GM18909 (cell line): Measurements from ENCODE around the gene IL36G.
"Not testable (repeated sequence)": the region's sequence is repeated elsewhere in the genome, so short reads cannot be mapped to it uniquely, and the experiment has no call there.

ENCODE experiments used
- ATAC-seq: cut with Tn5 transposase; IDR thresholded peaks from one replicate; pipeline ENCODE4 v1.9.1; 2021; ENCODE audit warnings: mild to moderate bottlenecking; ENCODE audit not compliant: unreplicated experiment, poor library complexity

Gene IL36G

DNA sequence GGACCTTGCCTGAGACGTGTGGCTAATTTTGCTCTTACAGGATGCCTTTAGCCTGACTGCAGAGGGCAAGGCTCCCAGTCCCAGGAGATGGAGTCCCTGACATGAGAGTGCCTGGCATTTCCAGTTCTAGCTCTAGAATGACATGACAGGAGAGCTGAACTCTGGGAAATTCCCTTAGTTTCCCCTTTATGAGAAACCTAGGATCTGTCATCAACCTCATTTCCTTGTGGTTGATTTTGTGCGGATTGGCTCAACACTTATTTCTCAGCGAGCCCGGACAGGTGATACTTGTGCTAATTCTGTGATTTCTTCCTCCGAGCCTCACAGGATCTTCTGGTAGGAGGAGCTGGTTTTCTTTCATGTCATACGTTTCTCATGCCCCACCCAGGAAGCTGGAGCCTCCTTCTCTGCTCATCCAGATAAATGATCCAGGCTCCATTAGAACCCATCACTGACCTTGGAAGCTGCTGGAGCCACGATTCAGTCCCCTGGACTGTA lies at the start of gene IL36G:
IL36G (plus strand) TSS at position 448 of the 498 bp plus-strand sequence. CDS start 633 bp downstream, outside the sequence.
- ATAC-seq = no peak

DNA sequence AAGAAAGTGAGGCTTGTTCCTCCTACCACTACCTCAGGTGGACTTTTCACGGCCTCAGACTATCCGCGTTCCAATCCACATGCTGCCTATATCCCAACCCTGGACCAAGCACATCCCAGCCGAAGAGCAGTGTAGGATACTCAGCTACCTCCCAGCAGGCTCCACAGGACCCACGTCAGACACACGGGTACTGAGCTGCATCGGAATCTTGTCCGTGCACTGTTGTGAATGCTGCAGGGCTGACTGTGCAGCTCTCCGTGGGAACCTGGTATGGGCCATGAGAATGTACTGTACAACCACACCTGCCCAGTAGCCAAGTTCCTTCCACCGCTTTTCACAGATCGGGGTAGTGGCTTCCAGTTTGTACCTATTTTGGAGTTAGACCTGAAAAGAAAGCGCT lies 44.5 kb upstream of the IL36G start:
- ATAC-seq = no peak

DNA sequence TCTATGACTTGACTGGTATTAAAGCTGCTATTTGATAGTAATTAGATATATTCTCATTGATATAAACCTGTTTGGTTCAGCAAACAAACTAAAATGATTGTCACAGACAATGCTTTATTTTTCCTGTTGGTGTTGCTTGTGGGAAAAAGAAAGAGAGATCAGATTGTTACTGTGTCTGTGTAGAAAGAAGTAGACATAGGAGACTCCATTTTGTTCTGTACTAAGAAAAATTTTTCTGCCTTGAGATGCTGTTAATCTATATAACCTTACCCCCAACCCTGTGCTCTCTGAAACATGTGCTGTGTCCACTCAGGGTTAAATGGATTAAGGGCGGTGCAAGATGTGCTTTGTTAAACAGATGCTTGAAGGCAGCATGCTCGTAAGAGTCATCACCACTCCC lies 43.7 kb upstream of the IL36G start:
- ATAC-seq = not testable (repeated sequence)

DNA sequence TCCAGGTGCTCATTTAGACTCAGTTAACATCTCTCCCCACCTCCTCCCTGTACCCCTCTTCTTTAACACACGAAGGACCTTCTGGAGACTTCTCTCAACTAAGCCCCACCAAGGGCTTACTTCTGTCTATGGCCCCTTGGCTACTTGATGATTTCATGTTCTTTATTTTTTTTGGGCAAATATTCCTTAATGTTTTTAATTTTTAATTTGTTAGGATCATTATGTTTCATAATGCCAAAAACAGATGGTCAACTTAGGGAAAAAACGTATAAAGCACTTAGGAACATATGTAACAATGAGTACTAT lies 40.9 kb upstream of the IL36G start:
- no peak for ATAC-seq

DNA sequence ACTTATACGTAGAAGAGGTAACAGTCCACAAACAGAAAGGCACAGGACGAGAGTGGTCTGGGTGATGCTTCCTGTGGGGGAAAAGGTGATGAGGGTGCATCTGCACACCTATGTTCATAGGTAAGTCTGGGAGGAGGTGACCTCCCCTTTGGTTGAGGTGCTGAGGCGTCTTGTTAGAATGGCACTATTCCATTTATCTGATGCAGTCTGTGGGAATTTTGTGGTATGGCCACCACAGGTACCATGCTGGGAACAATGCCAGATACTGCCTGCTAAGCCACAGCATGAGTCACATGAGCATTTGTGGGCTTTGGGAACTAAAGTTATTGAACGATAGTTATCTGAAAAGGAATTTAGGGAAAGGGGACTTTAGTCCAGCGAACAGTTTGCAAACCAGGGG lies 38.9 kb upstream of the IL36G start:
- no peak for ATAC-seq

DNA sequence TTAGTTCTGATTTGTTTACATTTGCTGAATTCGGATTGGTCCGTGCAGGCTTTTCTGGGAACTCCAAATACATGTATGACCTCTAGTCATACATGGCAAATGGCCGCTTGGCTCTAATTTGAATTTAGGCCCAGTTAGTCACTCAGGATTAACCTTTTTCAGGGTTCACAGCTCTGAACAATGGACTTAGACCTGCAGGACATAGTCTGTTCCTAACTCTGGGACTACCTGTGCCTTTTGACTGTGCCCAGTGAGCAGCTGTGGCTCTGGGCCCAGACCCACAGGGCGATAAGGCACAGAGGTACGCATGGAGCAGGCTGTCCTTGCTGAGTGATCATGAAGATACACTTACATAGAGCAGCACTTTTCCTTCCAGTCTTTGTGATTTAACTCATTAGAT lies 38.4 kb upstream of the IL36G start:
- ATAC-seq = no peak

DNA sequence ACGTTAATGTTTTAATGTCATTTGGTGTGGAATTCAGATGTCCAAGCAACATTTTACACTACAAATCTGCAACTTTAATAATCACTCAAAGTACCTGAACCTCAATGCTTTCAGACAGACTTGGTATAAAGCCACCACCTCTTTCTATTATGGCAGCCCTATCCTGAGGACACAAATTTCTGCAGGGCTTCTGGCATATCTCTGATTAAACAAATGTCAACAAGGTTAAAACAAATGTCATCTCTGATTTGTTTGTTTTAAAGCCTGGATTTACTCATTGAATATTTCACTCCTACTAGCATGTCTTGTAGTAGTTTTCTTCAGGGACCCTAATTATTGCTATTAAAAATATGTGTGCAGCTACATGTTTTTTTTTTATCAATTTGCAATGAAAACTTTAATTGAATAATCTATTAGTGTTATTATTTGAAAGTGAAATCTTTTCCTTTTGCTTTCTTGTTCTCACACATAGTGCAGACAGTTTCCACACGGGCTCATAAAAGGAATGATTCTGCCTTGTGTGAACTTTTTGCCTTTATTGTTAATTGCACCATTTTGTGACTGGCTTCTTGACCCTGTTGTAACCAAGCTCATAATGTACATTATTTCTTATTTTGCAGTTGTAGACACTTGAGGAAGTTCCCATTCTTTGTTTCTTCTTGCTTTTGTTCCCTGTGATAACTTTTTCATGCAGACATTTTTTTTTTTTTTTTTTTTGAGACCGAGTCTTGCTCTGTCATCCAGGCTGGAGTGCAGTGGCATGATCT lies 36.8 kb upstream of the IL36G start:
- ATAC-seq = no peak

DNA sequence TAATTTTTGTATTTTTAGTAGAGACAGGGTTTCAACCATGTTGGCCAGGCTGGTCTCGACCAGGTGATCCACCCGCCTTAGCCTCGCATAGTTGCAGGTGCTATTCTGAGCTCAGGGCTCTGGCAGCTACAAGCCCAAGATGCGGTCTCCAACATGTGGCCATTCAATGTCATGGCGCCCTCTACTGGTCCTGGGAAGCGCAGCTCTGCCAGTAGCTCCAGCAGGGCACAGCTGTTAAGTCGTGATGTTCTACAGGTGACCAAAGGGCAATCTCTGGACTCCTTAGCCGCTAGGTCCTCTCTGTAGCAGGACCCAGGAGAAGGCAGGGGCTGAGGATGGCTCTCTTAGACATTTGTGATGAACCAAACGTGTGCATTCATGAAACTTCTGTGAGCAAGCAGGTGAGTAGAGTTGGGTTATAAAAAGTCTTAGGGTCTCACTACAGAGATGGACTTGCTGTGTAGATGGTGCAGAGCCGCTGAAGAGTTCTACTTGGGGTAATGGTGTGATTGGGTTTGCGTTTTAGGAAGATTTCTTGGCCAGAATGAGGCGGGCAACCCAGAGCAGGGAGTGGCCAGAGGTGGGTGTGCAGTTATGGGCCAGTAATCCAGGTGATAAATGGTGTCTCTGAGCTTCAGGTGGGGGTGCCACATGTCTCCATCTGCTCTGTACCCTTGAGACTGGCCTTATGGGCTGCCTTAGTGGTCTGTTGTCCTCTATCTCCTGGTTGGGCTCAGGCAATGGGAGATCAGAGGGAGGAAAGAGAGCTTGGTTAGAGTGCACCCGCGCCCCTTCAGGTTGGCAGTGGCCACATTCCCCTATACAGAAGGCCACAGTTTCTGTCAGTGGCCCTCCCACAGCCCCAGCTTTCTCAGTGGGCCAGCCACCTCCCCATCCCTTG lies 35.8 kb upstream of the IL36G start:
- ATAC-seq = peak; percentile 84

DNA sequence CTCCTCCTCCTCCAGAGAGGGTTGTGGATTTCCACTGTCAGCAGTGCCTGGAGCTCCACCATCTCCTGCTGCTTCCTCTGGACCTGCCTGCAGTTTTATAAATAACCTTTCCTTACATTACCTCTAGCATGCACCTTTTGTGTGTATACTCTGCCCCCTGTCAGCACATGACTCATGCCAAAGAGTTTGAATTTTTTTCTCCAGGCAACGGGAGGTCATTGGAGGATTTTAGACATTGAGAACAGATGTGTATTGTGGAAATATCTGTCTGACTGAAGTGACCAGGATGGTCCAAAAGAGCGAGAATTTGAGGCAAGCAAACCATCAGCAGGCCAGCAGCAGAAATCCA lies 35.2 kb upstream of the IL36G start:
- ATAC-seq = no peak

DNA sequence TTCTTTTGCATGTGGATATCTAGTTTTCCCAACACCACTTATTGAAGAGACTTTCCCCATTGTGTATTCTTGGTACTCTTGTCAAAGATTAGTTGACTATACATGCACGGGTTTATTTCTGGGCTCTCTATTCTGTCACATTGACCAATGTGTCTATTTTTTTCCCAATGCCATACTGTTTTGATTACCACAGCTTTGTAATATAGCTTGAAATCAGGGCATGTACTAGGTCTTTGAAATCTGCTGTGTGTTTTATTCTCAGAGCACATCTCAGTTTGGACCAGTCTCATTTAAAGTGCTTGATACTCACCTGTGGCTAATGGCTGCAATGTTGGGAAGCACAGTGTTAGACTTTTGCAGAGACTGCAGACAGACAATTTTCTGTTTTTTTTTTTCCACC lies 32.8 kb upstream of the IL36G start:
- ATAC-seq = no peak

DNA sequence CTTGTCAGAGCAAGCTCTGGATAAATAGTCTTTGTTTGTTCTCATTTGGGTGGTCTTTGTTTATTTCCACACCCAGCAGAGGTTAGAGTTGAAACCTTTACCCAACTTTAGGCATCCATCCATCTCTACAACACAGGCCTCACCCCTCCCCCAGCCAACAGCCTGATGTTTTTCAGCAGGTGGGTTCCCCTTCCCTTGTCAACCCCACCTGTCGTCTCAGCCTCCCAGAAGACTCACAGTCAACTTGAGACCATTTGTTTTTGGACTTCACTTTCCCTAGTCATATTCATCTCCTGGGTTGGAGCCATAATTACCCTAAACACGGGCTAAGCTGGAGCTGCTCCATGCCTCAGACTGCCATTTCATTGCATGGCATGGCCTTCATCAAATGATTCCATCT lies 31.7 kb upstream of the IL36G start:
- ATAC-seq = no peak

DNA sequence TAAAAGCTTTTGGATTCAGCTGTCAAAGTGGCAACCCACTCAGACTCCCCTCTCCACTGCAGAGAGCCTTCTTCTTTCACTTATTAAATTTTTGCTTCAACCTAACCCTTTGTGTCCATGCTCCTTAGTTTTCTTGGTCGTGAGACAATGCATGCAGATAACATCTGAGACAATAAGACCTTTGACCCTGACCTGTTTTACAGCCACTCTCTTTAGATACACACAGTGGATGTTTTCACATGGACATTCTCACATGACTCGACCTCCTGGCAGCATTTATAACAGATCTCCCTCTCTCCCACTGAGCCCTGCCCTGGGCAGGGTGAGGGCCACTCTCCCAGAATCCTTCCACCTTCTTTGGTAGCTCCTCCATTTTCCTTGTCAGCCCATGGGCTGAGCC lies 30.4 kb upstream of the IL36G start:
- ATAC-seq = no peak

DNA sequence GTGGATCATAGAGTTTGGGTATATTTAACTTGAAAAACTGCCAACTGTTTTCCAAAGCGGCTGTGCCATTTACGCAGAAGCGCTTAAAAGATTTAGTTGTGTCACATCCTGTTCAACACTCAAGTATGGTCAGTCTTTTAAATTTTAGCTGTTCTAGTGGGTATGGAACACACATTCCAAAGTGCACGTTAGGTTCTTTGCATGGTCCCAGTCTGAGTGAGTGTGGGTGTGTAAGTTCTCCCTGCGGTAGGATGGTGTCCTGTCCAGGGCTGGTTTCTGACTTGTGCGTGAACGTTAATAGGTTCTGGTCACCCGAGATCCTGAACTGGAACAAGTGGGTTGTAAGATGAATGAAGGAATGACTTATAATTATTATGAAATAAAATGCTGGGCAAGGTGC lies 28.4 kb upstream of the IL36G start:
- no peak for ATAC-seq

DNA sequence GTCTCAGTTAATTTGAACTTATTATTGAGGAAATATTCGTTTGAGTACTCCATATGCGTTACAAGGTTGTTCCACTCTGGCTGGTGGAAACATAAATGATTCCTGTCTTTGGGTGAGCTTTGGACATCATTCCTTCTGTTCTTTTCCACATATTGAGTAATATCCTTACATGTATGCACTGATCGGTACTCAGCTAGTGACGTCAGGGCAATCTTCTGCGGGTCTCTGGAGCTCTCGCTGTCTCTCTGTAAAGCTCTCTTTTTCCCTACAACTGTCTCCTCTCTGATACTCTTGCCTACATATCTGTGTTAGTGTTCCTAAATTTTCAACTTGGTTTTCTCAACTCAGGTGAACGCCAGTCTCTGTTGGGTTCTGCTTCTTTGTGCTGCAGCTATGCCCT lies 23.4 kb upstream of the IL36G start:
- ATAC-seq = no peak

DNA sequence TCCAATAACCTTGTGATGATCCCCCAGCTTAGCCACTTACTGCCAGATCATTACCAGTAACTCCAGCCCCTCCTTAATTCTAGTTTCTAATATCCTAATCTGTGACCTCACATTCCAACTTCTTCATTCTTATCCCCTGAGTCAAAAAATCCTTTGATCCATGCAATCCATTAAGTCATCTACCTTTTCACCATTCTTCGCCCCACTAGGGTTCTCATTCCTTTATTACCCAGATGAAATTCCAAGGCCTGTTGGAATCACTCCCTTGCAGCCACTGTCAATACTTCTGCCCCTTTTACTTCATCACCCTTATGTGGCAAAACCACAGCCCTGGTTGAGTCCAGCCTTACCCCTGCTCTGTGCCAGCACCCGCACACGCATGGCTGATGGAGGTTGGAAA lies 20.3 kb upstream of the IL36G start:
- ATAC-seq = no peak

DNA sequence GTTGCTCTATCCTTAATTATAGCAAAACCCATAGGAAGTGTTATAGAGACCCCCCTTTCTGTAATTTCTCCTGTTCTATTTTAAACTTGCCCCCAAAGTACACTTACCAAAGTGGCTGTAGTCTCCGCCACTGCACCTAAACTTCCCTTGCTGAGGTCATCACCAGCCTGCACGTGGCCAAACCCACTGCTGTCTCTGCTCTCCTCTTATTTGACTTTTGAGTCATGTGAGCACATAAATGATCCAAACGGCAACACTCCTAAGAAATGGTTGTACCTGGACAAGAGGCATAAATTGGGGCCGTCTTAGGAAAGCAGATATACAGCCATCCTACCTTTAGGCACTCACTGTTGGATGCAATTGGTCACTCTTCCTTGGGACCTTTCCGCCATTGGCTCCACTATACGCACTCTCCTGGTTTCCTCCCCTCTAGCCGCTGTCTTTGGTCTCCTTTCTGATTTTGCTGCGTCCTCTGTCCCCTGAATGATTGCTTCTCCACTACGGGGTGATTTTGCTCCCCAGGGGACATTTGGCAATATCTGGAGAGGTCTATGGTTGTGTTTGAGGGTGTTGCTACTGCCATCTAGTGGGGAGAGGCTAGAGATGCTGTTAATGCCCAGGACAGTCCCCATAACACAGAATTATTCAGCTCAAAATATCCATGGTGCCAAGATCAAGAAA lies 19.2 kb upstream of the IL36G start:
- ATAC-seq = no peak

DNA sequence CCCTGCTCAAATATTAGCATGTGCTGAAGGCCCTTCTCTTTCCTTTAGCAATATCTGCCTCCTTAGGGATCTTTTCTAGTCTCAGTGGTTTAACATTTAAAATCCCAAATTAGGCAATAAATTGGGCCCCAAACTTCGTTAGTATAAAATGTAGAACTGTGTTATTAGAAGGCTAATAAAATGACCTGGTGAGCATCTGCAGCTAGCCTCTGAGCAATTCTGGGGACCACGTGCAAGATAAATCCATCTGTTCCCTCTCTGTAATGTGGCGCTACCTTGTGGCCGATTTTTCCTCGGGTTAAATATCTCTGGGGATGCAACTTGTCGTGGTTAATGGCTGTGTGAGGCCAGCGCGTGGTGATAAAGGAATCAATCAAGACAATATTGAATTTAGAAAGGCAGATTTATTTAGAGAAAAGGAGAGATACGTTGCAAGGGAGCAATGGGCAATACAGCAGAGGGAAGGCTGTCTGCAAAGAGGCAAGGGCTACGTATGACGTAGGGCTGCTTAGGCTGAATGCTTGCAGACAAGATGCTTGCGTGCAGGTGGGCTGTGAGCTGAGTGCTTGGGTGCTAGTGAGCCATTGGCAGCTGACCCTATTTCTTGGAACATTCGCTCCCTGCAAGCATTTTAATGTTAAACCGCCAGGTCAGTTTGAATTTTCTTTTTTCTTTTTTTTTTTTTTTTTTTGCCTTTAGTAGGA lies 18.5 kb upstream of the IL36G start:
- ATAC-seq = no peak

DNA sequence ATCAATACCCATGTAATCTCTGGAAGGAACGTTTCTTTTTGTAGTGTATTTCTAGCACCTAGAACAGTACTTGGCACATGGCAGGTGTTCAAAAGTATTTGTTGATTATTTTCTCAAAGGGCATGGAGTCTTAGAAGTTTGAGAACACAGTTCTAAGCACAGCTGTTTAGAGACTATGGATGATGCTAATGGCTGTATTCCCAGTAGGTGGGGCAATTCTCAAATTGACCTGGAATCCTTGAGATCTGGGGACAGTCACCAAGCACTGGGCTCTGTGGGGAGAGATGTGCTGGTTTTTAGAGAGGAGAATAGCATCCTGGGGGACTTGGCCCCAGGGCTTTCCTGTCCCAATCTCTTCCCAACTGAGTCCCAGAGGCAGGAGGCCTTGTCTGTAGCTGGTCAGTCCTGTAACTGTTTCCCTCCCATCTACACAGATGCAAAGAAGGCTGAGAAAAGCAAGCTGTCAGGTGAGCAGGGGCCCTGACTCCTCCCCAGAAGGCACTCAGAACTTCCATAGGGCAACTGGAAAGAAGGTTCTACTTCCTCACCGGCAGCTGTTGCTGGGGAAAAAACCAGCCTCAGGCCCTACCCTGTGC lies 17.5 kb upstream of the IL36G start:
- no peak for ATAC-seq

DNA sequence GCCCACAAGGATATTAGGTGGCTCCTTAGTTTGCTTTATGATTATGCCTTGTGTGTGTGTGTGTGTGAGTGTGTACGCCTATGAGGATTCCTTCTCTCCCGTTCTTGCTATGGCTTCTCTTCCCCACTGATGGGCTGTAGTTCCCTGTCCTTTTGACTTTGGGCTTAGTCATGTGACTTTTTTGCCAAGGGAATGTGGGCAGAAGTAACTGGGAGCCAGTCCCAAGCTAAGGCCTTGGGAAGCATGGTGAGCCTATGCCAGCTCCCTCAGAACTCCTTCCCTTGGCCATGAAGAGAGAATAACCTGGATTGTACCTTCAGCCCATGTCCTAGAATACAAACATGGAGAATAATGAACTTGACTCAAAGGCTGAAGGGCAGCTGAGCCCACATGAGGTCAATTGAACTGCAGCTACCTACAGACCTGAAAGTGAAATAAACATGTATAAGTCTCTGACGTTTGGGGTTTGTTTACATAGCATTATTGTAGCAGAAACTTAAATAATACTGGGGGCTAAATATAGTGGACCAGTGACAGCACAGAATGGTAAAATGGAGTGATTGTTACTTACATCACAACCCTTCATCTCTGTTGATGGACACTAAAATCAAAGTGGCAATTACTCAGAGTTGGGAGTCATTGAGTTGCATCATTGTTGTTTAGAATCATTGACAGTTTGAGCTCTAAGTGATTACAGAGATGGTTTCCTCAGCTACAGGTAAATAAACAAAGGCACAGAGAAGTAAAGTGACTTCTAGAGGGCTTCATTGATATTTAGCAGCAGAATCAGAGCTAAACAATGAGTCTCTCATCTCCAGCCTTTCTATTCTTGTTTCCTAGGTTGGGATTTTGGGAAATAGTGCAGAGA lies 15.3 kb upstream of the IL36G start:
- ATAC-seq = no peak
